Measurements from ENCODE around the gene CRHR1. TPM values are rescaled to one million over a fixed set of nuclear protein-coding genes. Genes with fewer than 3 reads are reported as not detected.

The CRHR1 gene
- total RNA-seq, 4 donors from 2014 or later: 0.10 to 0.54 (median 0.35) TPM; not detected in 1

DNA sequence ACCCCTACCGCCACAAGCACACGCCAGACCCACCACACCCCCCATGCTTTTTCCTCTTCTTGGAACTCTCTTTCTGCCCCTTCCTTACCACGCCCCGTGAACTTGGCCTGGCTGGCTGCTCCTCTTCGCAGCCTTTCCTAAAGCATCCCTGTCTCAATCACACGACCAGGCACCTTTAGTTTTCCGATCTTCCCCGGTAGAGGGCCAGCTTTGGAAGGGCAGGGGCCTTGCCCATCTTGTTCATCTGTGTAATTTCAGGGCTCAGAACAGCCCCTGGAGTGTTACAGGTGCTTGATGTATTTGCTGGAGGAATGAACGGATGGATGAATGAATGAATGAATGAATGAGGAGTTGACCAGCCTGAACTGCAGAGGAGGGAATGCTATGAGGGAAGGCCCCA lies 64.3 kb downstream of the CRHR1 start:
- H3K9me3 ChIP-seq: no peaks in the 10 kb centered on the region
- WGBS, 2 donors (ENCODE audit: low coverage in 1 of 2): 87% methylated on average over 2 to 6 of the region's 9 CpGs
- H3K27me3 ChIP-seq: peaks cover 56% of the 10 kb centered on the region
- ATAC-seq: no peak
- H3K4me1 ChIP-seq: peaks cover 0 to 4% (median 0%) of the 10 kb centered on the region in 3 donors
- no peak overlapping the region for H3K27ac ChIP-seq
- no peaks in the 10 kb centered on the region for H3K36me3 ChIP-seq
- no peak for TF ChIP-seq EP300 (IDR thresholded peaks at IDR 0.05)
- no peak for TF ChIP-seq POLR2A (IDR thresholded peaks at IDR 0.05)
- TF ChIP-seq, protein P1, sequence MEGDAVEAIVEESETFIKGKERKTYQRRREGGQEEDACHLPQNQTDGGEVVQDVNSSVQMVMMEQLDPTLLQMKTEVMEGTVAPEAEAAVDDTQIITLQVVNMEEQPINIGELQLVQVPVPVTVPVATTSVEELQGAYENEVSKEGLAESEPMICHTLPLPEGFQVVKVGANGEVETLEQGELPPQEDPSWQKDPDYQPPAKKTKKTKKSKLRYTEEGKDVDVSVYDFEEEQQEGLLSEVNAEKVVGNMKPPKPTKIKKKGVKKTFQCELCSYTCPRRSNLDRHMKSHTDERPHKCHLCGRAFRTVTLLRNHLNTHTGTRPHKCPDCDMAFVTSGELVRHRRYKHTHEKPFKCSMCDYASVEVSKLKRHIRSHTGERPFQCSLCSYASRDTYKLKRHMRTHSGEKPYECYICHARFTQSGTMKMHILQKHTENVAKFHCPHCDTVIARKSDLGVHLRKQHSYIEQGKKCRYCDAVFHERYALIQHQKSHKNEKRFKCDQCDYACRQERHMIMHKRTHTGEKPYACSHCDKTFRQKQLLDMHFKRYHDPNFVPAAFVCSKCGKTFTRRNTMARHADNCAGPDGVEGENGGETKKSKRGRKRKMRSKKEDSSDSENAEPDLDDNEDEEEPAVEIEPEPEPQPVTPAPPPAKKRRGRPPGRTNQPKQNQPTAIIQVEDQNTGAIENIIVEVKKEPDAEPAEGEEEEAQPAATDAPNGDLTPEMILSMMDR (IDR thresholded peaks at IDR 0.05): no peak
- no peak for TF ChIP-seq POLR2AphosphoS5 (IDR thresholded peaks at IDR 0.05)
- no peak overlapping the region for H3K4me3 ChIP-seq

DNA sequence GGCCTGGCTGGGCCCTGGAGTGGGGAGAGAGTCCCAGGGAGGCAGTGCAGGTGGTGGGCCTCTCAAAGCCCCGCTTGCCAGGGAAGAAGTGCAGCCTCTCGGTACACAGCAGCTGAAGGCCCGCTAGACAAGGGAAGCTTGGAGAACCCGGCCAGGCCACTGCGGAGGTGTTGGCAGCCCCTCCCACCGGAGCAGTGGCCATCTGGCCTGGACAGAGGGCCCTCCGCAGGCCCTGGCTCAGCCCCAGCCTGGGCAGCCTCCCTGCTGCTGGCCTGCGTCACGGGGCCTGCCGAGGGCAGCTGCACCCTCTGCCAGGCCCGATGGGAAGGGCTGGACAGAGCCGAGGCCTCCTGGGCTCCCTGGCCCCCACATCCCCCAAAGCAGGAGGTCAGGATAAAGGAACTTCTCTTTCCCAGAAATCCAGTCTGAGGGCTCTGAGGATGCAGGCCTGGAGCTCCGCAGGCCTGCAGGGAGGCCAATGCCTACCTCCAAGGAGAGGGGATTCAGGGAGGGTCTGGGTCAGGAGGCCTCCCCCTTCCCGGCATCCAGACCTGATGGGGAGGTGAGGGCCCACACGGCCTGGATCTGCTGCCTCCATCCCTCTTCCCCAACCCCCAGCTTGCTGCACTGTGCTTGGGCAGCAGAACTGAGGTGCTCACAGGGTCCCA lies 64.9 kb downstream of the CRHR1 start:
- Histone ChIP-seq H3K27me3 (peaks cover 62% of the 10 kb centered on the region), H3K27ac (no peak overlapping the region), H3K4me3 (no peak overlapping the region), H3K36me3 (no peaks in the 10 kb centered on the region), H3K9me3 (no peaks in the 10 kb centered on the region), H3K4me1 (peaks cover 0 to 4% (median 0%) of the 10 kb centered on the region in 3 donors)
- WGBS, 2 donors (ENCODE audit: low coverage in 1 of 2): 62% methylated on average over 4 of the region's 15 CpGs; no CpG with 5 or more reads in 1 of the 2 donors
- no peak for ATAC-seq
- TF ChIP-seq POLR2AphosphoS5 (IDR thresholded peaks at IDR 0.05): no peak
- no peak for TF ChIP-seq EP300 (IDR thresholded peaks at IDR 0.05)
- TF ChIP-seq POLR2A (IDR thresholded peaks at IDR 0.05): no peak
- TF ChIP-seq, protein P1 (IDR thresholded peaks at IDR 0.05): no peak

DNA sequence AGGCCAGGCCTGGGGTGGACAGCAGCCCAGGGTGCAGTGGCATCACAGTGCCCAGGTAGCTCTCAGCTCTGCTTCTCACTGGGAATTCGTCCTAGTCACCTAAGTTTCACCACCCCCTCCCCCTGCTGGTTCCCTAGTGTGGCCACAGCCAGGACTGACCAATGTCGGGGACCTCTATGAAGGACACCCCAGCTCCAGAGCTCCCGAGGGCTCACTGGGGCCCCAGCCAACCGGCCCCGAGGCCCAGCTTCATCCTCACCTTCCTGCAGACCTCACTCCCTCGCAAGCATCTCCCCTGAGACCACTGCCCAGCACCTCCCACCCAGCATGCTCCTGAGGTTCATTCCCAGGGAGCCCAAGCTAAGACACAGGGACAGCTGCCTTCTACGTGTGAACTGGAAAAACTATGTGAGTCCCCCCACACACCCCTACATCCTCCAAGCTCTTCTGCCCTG lies 65.4 kb downstream of the CRHR1 start:
- no peaks in the 10 kb centered on the region for H3K9me3 ChIP-seq
- ATAC-seq: no peak
- H3K36me3 ChIP-seq: no peaks in the 10 kb centered on the region
- 80% methylated on average over 2 of the region's 7 CpGs; no CpG with 5 or more reads in 1 of the 2 donors for WGBS, 2 donors (ENCODE audit: low coverage in 1 of 2)
- no peak for TF ChIP-seq POLR2AphosphoS5 (IDR thresholded peaks at IDR 0.05)
- TF ChIP-seq POLR2A (IDR thresholded peaks at IDR 0.05): no peak
- TF ChIP-seq EP300 (IDR thresholded peaks at IDR 0.05): no peak
- TF ChIP-seq, protein P1 (IDR thresholded peaks at IDR 0.05): no peak
- no peak overlapping the region for H3K27ac ChIP-seq
- H3K4me1 ChIP-seq: peaks cover 0 to 4% (median 0%) of the 10 kb centered on the region in 3 donors
- H3K4me3 ChIP-seq: no peak overlapping the region
- H3K27me3 ChIP-seq: peaks cover 67% of the 10 kb centered on the region

DNA sequence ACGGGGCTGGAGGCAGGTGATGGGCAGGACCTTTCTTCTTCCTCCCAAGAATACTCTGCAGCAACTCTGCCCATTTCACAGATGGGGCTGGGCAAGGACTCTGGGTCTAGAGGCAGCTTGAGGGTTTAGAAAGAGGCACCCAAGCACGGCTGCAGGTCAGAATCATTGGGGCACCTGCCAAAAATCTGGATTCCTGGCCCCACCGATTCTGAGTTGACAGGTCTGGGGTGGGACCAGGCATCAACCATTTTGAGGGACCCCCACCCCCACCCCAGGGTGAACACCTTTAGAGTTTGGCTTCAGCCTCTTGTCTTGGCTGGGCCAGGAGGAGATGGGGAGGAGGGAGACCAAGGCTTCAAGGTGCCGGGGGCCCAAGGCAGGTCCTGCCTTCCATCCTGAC lies 65.9 kb downstream of the CRHR1 start:
- ATAC-seq: no peak
- peaks cover 72% of the 10 kb centered on the region for H3K27me3 ChIP-seq
- H3K27ac ChIP-seq: no peak overlapping the region
- 60 to 100% methylated on average over 1 of the region's 4 CpGs for WGBS, 2 donors (ENCODE audit: low coverage in 1 of 2)
- no peaks in the 10 kb centered on the region for H3K9me3 ChIP-seq
- TF ChIP-seq, protein P1 (IDR thresholded peaks at IDR 0.05): no peak
- TF ChIP-seq EP300 (IDR thresholded peaks at IDR 0.05): no peak
- no peak for TF ChIP-seq POLR2A (IDR thresholded peaks at IDR 0.05)
- no peak overlapping the region for H3K4me3 ChIP-seq
- no peaks in the 10 kb centered on the region for H3K36me3 ChIP-seq
- peaks cover 0 to 4% (median 0%) of the 10 kb centered on the region in 3 donors for H3K4me1 ChIP-seq

DNA sequence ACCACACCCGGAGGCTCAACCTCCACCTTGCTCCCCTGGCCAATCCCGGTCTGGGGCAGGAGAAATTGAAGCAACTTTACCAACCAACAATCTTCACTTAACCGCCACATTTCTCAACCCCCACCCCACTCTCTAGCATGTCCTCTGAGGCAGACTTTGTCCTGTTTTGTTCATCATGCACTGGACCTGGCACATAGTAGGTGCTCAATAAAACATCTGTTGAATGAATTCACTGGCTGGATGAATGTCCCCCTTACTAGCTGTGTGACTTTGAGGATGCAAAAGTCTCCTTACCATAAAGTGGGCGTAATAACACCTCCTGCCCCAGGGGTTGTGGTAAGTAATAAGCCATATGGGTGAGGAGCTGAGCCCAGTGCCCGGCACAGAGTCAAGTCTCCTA lies 66.3 kb downstream of the CRHR1 start:
- Histone ChIP-seq H3K36me3 (no peaks in the 10 kb centered on the region), H3K27me3 (peaks cover 73% of the 10 kb centered on the region), H3K4me1 (peaks cover 0 to 4% (median 0%) of the 10 kb centered on the region in 3 donors), H3K9me3 (no peaks in the 10 kb centered on the region), H3K27ac (no peak overlapping the region), H3K4me3 (no peak overlapping the region)
- 87 to 89% methylated on average over 3 to 4 of the region's 5 CpGs for whole genome bisulfite sequencing, 2 donors (ENCODE audit: low coverage in 1 of 2)
- no peak for ATAC-seq
- TF ChIP-seq, protein P1 (IDR thresholded peaks at IDR 0.05): no peak
- TF ChIP-seq EP300 (IDR thresholded peaks at IDR 0.05): no peak
- TF ChIP-seq POLR2A (IDR thresholded peaks at IDR 0.05): no peak
- TF ChIP-seq POLR2AphosphoS5 (IDR thresholded peaks at IDR 0.05): no peak
